ENCODE measurements around the gene EXOC5. TPM values are rescaled to one million over a fixed set of nuclear protein-coding genes. Genes with fewer than 3 reads are reported as not detected.
"Not testable (repeated sequence)": the region's sequence is repeated elsewhere in the genome, so short reads cannot be mapped to it uniquely, and the experiment has no call there.

EXOC5 gene
- total RNA-seq, 1 donor from 2014 or later, result 98.4 TPM

GRCh38 chr14:57254884-57255283 is 13.8 kb downstream of the EXOC5 start:
- TF ChIP-seq, protein P1, sequence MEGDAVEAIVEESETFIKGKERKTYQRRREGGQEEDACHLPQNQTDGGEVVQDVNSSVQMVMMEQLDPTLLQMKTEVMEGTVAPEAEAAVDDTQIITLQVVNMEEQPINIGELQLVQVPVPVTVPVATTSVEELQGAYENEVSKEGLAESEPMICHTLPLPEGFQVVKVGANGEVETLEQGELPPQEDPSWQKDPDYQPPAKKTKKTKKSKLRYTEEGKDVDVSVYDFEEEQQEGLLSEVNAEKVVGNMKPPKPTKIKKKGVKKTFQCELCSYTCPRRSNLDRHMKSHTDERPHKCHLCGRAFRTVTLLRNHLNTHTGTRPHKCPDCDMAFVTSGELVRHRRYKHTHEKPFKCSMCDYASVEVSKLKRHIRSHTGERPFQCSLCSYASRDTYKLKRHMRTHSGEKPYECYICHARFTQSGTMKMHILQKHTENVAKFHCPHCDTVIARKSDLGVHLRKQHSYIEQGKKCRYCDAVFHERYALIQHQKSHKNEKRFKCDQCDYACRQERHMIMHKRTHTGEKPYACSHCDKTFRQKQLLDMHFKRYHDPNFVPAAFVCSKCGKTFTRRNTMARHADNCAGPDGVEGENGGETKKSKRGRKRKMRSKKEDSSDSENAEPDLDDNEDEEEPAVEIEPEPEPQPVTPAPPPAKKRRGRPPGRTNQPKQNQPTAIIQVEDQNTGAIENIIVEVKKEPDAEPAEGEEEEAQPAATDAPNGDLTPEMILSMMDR (conservative IDR thresholded peaks at IDR 0.05), result no peak
- no peaks in the 10 kb centered on the region for H3K9me3 Mint-ChIP-seq
- H3K36me3 Mint-ChIP-seq (ENCODE audit: low read depth), result peaks cover 19% of the 10 kb centered on the region
- H3K4me1 Mint-ChIP-seq, result peaks cover 3% of the 10 kb centered on the region
- H3K27ac Mint-ChIP-seq (ENCODE audit: unreplicated experiment), result no peak overlapping the region
- no peak overlapping the region for H3K4me3 Mint-ChIP-seq
- DNase-seq (ENCODE audit: low read depth, low spot score), result no peak
- no peaks in the 10 kb centered on the region for H3K27me3 Mint-ChIP-seq (ENCODE audit: low read depth)

- Mint-ChIP-seq H3K27me3 (ENCODE audit: low read depth) (no peaks in the 10 kb centered on the region), H3K4me3 (no peak overlapping the region), H3K9me3 (no peaks in the 10 kb centered on the region), H3K36me3 (ENCODE audit: low read depth) (peaks cover 4% of the 10 kb centered on the region), H3K27ac (ENCODE audit: unreplicated experiment) (no peak overlapping the region), H3K4me1 (no peaks in the 10 kb centered on the region)
- DNase-seq (ENCODE audit: low read depth, low spot score), result no peak
- TF ChIP-seq, protein P1 (conservative IDR thresholded peaks at IDR 0.05), result no peak
Observed at GRCh38 chr14:57246933-57247657, 21.6 kb downstream of the EXOC5 start.

GRCh38 chr14:57245941-57246340 is 22.8 kb downstream of the EXOC5 start:
- Mint-ChIP-seq H3K9me3 (no peaks in the 10 kb centered on the region), H3K27ac (ENCODE audit: unreplicated experiment) (no peak overlapping the region), H3K4me3 (no peak overlapping the region), H3K27me3 (ENCODE audit: low read depth) (no peaks in the 10 kb centered on the region), H3K36me3 (ENCODE audit: low read depth) (peaks cover 6% of the 10 kb centered on the region), H3K4me1 (no peaks in the 10 kb centered on the region)
- DNase-seq (ENCODE audit: low read depth, low spot score), result no peak
- TF ChIP-seq, protein P1 (conservative IDR thresholded peaks at IDR 0.05), result no peak

DNA sequence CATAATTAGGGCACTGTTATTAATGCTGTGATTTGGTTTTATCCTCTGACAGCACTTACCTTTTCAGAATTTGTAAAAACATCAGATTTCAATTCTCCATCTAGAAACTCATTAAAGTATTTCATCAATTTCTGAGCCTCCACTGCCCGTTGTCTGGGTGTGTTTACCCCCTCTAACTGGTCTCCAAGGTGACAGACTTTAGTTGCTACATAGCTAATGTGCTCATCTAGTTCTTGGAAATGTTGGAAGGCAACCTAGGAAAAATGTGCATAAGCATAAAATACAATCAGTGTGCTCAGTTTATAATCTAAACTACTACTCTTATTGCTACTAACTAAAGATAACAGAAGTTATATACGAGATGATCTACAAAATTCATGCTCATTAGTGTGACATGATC is 24.6 kb downstream of the EXOC5 start:
- no peak overlapping the region for H3K4me3 Mint-ChIP-seq
- H3K27ac Mint-ChIP-seq (ENCODE audit: unreplicated experiment), result no peak overlapping the region
- peaks cover 6% of the 10 kb centered on the region for H3K36me3 Mint-ChIP-seq (ENCODE audit: low read depth)
- no peaks in the 10 kb centered on the region for H3K9me3 Mint-ChIP-seq
- TF ChIP-seq, protein P1 (conservative IDR thresholded peaks at IDR 0.05), result no peak
- no peaks in the 10 kb centered on the region for H3K27me3 Mint-ChIP-seq (ENCODE audit: low read depth)
- DNase-seq (ENCODE audit: low read depth, low spot score), result no peak
- H3K4me1 Mint-ChIP-seq, result no peaks in the 10 kb centered on the region

DNA sequence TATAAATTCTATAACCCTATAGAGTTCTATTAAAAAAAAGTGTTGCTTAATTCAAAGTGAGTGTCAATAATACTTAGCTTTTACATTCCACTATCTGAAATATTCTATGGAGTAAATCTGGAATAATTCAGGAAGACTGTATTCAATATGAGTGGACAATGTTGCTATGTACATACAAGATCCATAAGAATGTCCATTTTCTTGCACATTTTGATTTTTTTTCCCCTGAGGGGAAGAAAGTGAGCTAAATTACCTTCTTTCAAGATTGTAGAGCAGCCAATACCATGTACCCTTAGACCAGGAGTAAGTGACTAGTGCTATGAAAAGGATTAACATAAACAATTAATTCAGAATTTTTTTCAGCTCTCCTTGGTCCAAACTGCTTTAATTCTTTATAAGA is 25.4 kb downstream of the EXOC5 start:
- Mint-ChIP-seq H3K27me3 (ENCODE audit: low read depth) (no peaks in the 10 kb centered on the region), H3K4me3 (no peak overlapping the region), H3K9me3 (no peaks in the 10 kb centered on the region), H3K36me3 (ENCODE audit: low read depth) (peaks cover 6% of the 10 kb centered on the region), H3K27ac (ENCODE audit: unreplicated experiment) (no peak overlapping the region), H3K4me1 (no peaks in the 10 kb centered on the region)
- DNase-seq (ENCODE audit: low read depth, low spot score), result no peak
- TF ChIP-seq, protein P1 (conservative IDR thresholded peaks at IDR 0.05), result no peak

DNA sequence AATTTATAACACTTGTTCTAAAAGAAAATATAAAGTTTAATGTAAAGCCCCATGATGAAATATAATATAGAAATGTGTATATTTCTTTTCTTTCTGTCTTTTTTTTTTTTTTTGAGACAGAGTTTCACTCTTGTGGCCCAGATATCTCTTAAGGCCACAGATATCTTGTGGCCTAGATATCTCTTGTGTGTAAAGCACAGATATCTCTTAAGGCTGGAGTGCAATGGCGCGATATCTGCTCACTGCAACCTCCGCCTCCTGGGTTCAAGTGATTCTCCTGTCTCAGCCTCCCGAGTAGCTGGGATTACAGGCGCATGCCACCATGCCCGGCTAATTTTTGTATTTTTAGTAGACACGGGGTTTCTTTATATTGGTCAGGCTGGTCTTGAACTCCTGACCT is 28.6 kb downstream of the EXOC5 start:
- not testable (repeated sequence) for H3K27me3 Mint-ChIP-seq (ENCODE audit: low read depth); DNase-seq (ENCODE audit: low read depth, low spot score); H3K4me1 Mint-ChIP-seq

More for the DNA sequence above, 28.6 kb downstream of the EXOC5 start:
- H3K4me3 Mint-ChIP-seq; H3K36me3 Mint-ChIP-seq (ENCODE audit: low read depth); H3K27ac Mint-ChIP-seq (ENCODE audit: unreplicated experiment); H3K9me3 Mint-ChIP-seq: not testable (repeated sequence)
